Vagina (tissue), 2 donors: ENCODE measurements around the gene SLC39A11. TPM values are rescaled to one million over a fixed set of nuclear protein-coding genes. Genes with fewer than 3 reads are reported as not detected.

ENCODE experiments used
- DNase-seq, 2 donors: peaks; one replicate each; pipeline ENCODE4 v3.0.0-alpha.2; 2017; ENCODE audit errors: extremely low spot score in 2 of 2
- H3K27ac ChIP-seq: fragments of 200-600 bp; sonication (generic); one replicate; pipeline ENCODE4 v1.5.1; 2019
- H3K27me3 ChIP-seq: fragments of 200-600 bp; sonication (generic); one replicate; pipeline ENCODE4 v1.5.1; 2019
- H3K36me3 ChIP-seq, 2 donors: fragments of 200-600 bp; sonication (generic); one replicate each; pipeline ENCODE4 v1.5.1; 2017 to 2019
- H3K4me1 ChIP-seq: fragments of 200-600 bp; sonication (generic); one replicate; pipeline ENCODE4 v1.5.1; 2019
- H3K4me3 ChIP-seq, 2 donors: fragments of 200-600 bp; sonication (generic); 1 replicate in 1 of 2; 2 replicates in 1 of 2; pipeline ENCODE4 v1.5.1; 2016 to 2019
- H3K9me3 ChIP-seq: fragments of 200-600 bp; sonication (generic); one replicate; pipeline ENCODE4 v1.5.1; 2019
- CTCF ChIP-seq, 3 experiments: fragments of 450-650 bp in 2 of 3; fragments of 200-600 bp in 1 of 3; sonication (generic) in 1 of 3; IDR thresholded peaks; one replicate each; pipeline ENCODE4 v1.5.1; 2017 to 2019; ENCODE audit warnings: antibody characterized with exemption in 3 of 3, mild to moderate bottlenecking in 2 of 3, moderate library complexity in 2 of 3
- POLR2A ChIP-seq, 2 donors: fragments of 450-650 bp; IDR thresholded peaks; one replicate each; pipeline ENCODE4 v1.6.1; 2017; ENCODE audit warnings: antibody characterized with exemption in 2 of 2, mild to moderate bottlenecking in 2 of 2, moderate library complexity in 2 of 2
- POLR2AphosphoS5 ChIP-seq, 2 donors: sonication (generic); formaldehyde crosslinking; IDR thresholded peaks; one replicate each; pipeline ENCODE4 v1.9.0; 2017; ENCODE audit warnings: antibody characterized with exemption in 2 of 2, mild to moderate bottlenecking in 2 of 2, low read depth in 1 of 2; ENCODE audit not compliant: insufficient read depth in 1 of 2
- intact Hi-C: fragments of 100-400 bp; cut with DNase I; formaldehyde crosslinking; loops from one replicate; pipeline ENCODE4 v1.15.1; 2023
- total RNA-seq: library from RNA; depleted of rRNA; stranded (reverse); fragments of >200 nt; gene quantifications from one replicate; pipeline ENCODE4 v1.2.3, GENCODE V29; 2016

SLC39A11 gene
- total RNA-seq, 1 donor from 2014 or later, result 22.6 TPM

DNA sequence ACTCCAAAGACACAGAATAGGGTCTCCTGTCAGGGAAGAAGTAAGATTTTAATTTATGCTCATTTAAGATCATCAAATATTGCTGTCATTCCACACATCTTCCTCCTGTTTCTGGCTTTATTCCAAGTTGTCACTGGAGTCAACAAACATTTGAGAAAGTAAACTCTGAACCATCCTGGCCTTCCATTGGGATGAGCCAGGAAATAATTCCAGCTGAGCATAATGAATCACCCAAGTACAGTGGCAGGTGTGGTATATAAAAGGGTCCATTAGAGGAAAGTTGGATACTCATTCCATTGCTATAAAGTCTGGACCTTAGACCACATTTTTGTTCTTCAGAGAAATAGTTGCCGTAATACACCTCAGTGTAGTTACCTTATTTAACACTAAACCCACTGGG lies 246.1 kb downstream of the SLC39A11 start:
- DNase-seq, result no peak
- H3K36me3 ChIP-seq, result no peaks in the 10 kb centered on the region
- no peak overlapping the region for H3K27ac ChIP-seq
- H3K27me3 ChIP-seq, result no peaks in the 10 kb centered on the region
- no peak overlapping the region for H3K4me3 ChIP-seq
- H3K9me3 ChIP-seq, result no peaks in the 10 kb centered on the region
- no peak for TF ChIP-seq POLR2A (IDR thresholded peaks at IDR 0.05)
- TF ChIP-seq CTCF (IDR thresholded peaks at IDR 0.05), result no peak
- TF ChIP-seq POLR2AphosphoS5 (IDR thresholded peaks at IDR 0.05; ENCODE audit: insufficient read depth in 1 of 2, low read depth in 1 of 2), result no peak
- H3K4me1 ChIP-seq, result no peaks in the 10 kb centered on the region
- intact Hi-C loops, result no loop called here

GRCh38 chr17:72843591-72843990 lies 248.9 kb downstream of the SLC39A11 start:
- Histone ChIP-seq H3K27me3 (no peaks in the 10 kb centered on the region), H3K4me1 (no peaks in the 10 kb centered on the region), H3K36me3 (no peaks in the 10 kb centered on the region), H3K4me3 (no peak overlapping the region), H3K9me3 (no peaks in the 10 kb centered on the region), H3K27ac (no peak overlapping the region)
- no peak for TF ChIP-seq CTCF (IDR thresholded peaks at IDR 0.05)
- no peak for TF ChIP-seq POLR2A (IDR thresholded peaks at IDR 0.05)
- no peak for TF ChIP-seq POLR2AphosphoS5 (IDR thresholded peaks at IDR 0.05; ENCODE audit: insufficient read depth in 1 of 2, low read depth in 1 of 2)
- no peak for DNase-seq
- intact Hi-C loops, result no loop called here

DNA sequence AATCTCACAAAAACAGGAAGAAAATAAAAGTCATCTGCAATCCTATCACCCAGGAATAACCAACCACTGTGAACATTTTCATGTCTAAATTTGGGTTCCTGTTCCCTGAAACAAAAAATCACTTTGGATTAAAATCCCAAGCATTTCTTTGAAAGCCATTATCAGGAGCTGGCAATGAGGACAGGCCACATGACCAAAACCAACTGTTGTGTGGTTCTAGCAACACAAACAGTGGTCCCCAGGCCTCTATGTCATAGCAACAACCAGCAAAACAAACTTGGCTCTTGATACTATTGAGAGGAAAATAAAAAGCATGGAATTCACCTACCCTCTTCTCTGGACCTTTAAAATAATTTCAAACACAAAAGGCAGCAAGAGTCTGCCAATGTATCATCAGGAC lies 252.5 kb downstream of the SLC39A11 start:
- no peak for TF ChIP-seq POLR2A (IDR thresholded peaks at IDR 0.05)
- DNase-seq, result no peak
- Histone ChIP-seq H3K9me3 (no peaks in the 10 kb centered on the region), H3K36me3 (no peaks in the 10 kb centered on the region), H3K4me3 (no peak overlapping the region), H3K27me3 (no peaks in the 10 kb centered on the region), H3K27ac (no peak overlapping the region), H3K4me1 (no peaks in the 10 kb centered on the region)
- intact Hi-C loops, result no loop called here

- TF ChIP-seq POLR2A (IDR thresholded peaks at IDR 0.05) (no peak), CTCF (IDR thresholded peaks at IDR 0.05) (no peak), POLR2AphosphoS5 (IDR thresholded peaks at IDR 0.05; ENCODE audit: insufficient read depth in 1 of 2, low read depth in 1 of 2) (no peak)
- H3K27me3 ChIP-seq, result no peaks in the 10 kb centered on the region
- no peaks in the 10 kb centered on the region for H3K4me1 ChIP-seq
- no peak overlapping the region for H3K27ac ChIP-seq
- H3K36me3 ChIP-seq, result no peaks in the 10 kb centered on the region
- DNase-seq, result no peak
- H3K9me3 ChIP-seq, result no peaks in the 10 kb centered on the region
- no peak overlapping the region for H3K4me3 ChIP-seq
- intact Hi-C loops, result no loop called here
Measured at GRCh38 chr17:72839131-72839725, 253.3 kb downstream of the SLC39A11 start.

- intact Hi-C loops, result no loop called here
- H3K36me3 ChIP-seq, result no peaks in the 10 kb centered on the region
- H3K9me3 ChIP-seq, result no peaks in the 10 kb centered on the region
- H3K4me1 ChIP-seq, result no peaks in the 10 kb centered on the region
- no peak overlapping the region for H3K27ac ChIP-seq
- TF ChIP-seq CTCF (IDR thresholded peaks at IDR 0.05) (no peak), POLR2AphosphoS5 (IDR thresholded peaks at IDR 0.05; ENCODE audit: insufficient read depth in 1 of 2, low read depth in 1 of 2) (no peak), POLR2A (IDR thresholded peaks at IDR 0.05) (no peak)
- no peaks in the 10 kb centered on the region for H3K27me3 ChIP-seq
- DNase-seq, result no peak
- no peak overlapping the region for H3K4me3 ChIP-seq
Measured at GRCh38 chr17:72838581-72838980, 253.9 kb downstream of the SLC39A11 start.
